Liver (tissue), 9 donors: Measurements from ENCODE around the gene SREBF2. TPM values are rescaled to one million over a fixed set of nuclear protein-coding genes. Genes with fewer than 3 reads are reported as not detected.

Source experiments
- DNase-seq: peaks from one replicate; pipeline ENCODE4 v3.0.0-alpha.2; 2017; ENCODE audit warnings: low spot score
- H3K27ac ChIP-seq, 2 donors: one replicate each; pipeline ENCODE4 v1.7.0; 2013; ENCODE audit warnings: inconsistent platforms in 2 of 2, low read length in 2 of 2, control low read depth in 1 of 2, low read depth in 1 of 2, mild to moderate bottlenecking in 1 of 2
- H3K27me3 ChIP-seq, 4 donors: one replicate each; pipeline versions ENCODE4 v1.6.1 to v1.7.0; 2013; ENCODE audit warnings: low read length in 3 of 4, inconsistent platforms in 1 of 4, mild to moderate bottlenecking in 1 of 4, moderate library complexity in 1 of 4; ENCODE audit not compliant: control insufficient read depth in 4 of 4, insufficient read depth in 4 of 4
- H3K36me3 ChIP-seq, 4 donors: one replicate each; pipeline versions ENCODE4 v1.6.1 to v1.7.0; 2013; ENCODE audit warnings: low read length in 3 of 4, mild to moderate bottlenecking in 3 of 4, low read depth in 1 of 4, moderate library complexity in 1 of 4; ENCODE audit not compliant: control insufficient read depth in 4 of 4, insufficient read depth in 3 of 4
- H3K4me1 ChIP-seq, 4 donors: one replicate each; pipeline versions ENCODE4 v1.6.1 to v1.7.0; 2013; ENCODE audit warnings: low read length in 3 of 4, mild to moderate bottlenecking in 3 of 4, moderate library complexity in 1 of 4; ENCODE audit not compliant: control insufficient read depth in 4 of 4, insufficient read depth in 4 of 4
- H3K4me3 ChIP-seq, 3 donors: one replicate each; pipeline versions ENCODE4 v1.6.1 to v1.7.0; 2013; ENCODE audit warnings: low read length in 3 of 3, control low read depth in 1 of 3, low read depth in 1 of 3, mild to moderate bottlenecking in 1 of 3
- H3K9ac ChIP-seq, 2 donors: one replicate each; pipeline ENCODE4 v1.7.0; 2013; ENCODE audit warnings: low read length in 2 of 2, mild to moderate bottlenecking in 2 of 2, moderate library complexity in 2 of 2, control low read depth in 1 of 2, low read depth in 1 of 2
- H3K9me3 ChIP-seq, 4 donors: one replicate each; pipeline versions ENCODE4 v1.6.1 to v1.7.0; 2013; ENCODE audit warnings: low read length in 3 of 4; ENCODE audit not compliant: control insufficient read depth in 4 of 4
- ATF3 ChIP-seq: IDR thresholded peaks from 2 replicates; pipeline ENCODE4 v1.6.1; 2016; ENCODE audit warnings: antibody characterized with exemption
- CTCF ChIP-seq: fragments of 150-350 bp; IDR thresholded peaks from 2 replicates; pipeline ENCODE4 v1.5.1; 2017; ENCODE audit warnings: improper control_type of control experiment, low read depth, low read length; ENCODE audit not compliant: missing input control
- GABPA ChIP-seq, 2 donors: IDR thresholded peaks in 1 of 2; conservative IDR thresholded peaks in 1 of 2; 2 replicates each; pipeline ENCODE4 v1.6.1; 2016; ENCODE audit warnings: antibody characterized with exemption in 2 of 2, mild to moderate bottlenecking in 1 of 2, moderate library complexity in 1 of 2
- HNF4A ChIP-seq, 2 donors: conservative IDR thresholded peaks; 2 replicates each; pipeline ENCODE4 v1.6.1; 2016; ENCODE audit warnings: antibody characterized with exemption in 2 of 2, mild to moderate bottlenecking in 2 of 2
- HNF4G ChIP-seq: IDR thresholded peaks from 2 replicates; pipeline ENCODE4 v1.6.1; 2016; ENCODE audit warnings: antibody characterized with exemption
- JUND ChIP-seq, 2 donors: IDR thresholded peaks; 2 replicates each; pipeline ENCODE4 v1.6.1; 2016; ENCODE audit warnings: antibody characterized with exemption in 2 of 2
- MAX ChIP-seq: IDR thresholded peaks from 2 replicates; pipeline ENCODE4 v1.6.1; 2016; ENCODE audit warnings: antibody characterized with exemption
- NR2F2 ChIP-seq: IDR thresholded peaks from 2 replicates; pipeline ENCODE4 v1.6.1; 2016; ENCODE audit warnings: antibody characterized with exemption
- RAD21 ChIP-seq, 2 donors: IDR thresholded peaks; 2 replicates each; pipeline ENCODE4 v1.6.1; 2016; ENCODE audit warnings: antibody characterized with exemption in 2 of 2, mild to moderate bottlenecking in 2 of 2
- REST ChIP-seq: IDR thresholded peaks from 2 replicates; pipeline ENCODE4 v1.6.1; 2016; ENCODE audit warnings: antibody characterized with exemption, mild to moderate bottlenecking
- SP1 ChIP-seq: IDR thresholded peaks from 2 replicates; pipeline ENCODE4 v1.6.1; 2018; ENCODE audit warnings: antibody characterized with exemption, mild to moderate bottlenecking
- WGBS: extraction: QIAGEN DNeasy Blood & Tissue Kit; methylation state at CpG from one replicate; pipeline ENCODE4 v1.1.7; 2013; 5-methylcytosine and 5-hydroxymethylcytosine counted together
- polyA plus RNA-seq, 2 donors: library from polyadenylated mRNA; stranded (reverse) in 1 of 2; unstranded in 1 of 2; fragments of 200-250 nt in 1 of 2; fragments of >200 nt in 1 of 2; fragmentation: Nextera tagmentation in 1 of 2; extraction: Ambion mirVana in 1 of 2; gene quantifications; one replicate each; pipeline versions ENCODE4 v1.2.1 to v1.2.3, GENCODE V29; 2013 to 2015
- total RNA-seq, 2 donors: library from RNA; depleted of rRNA; stranded (reverse); fragments of >200 nt; gene quantifications; one replicate each; pipeline ENCODE4 v1.2.3, GENCODE V29; 2014
- TF ChIP-seq, protein P1 (sequence below): IDR thresholded peaks from 2 replicates; pipeline ENCODE4 v1.6.1; 2016; ENCODE audit warnings: antibody characterized with exemption
- donor health status: healthy.
- donor health status: healthy.
- donor health status: healthy.
- donor health status: healthy.
- donor health status: healthy.

The SREBF2 gene
- total and polyA plus RNA-seq, 4 donors, result 18.3 to 69.6 (median 57.3) TPM

- H3K9me3 ChIP-seq, result no peaks in the 10 kb centered on the region
- no peak for DNase-seq
- H3K27me3 ChIP-seq, result no peaks in the 10 kb centered on the region
- TF ChIP-seq GABPA (IDR thresholded peaks at IDR 0.05 in 1 of 2, conservative IDR thresholded peaks at IDR 0.05 in 1 of 2), result no peak
- TF ChIP-seq HNF4A (conservative IDR thresholded peaks at IDR 0.05), result no peak
- no peak for TF ChIP-seq JUND (IDR thresholded peaks at IDR 0.05)
- TF ChIP-seq NR2F2, result no peak
- no peak overlapping the region for H3K9ac ChIP-seq
- 82% methylated on average over 13 of the region's 13 CpGs for WGBS
- H3K36me3 ChIP-seq, result no peaks in the 10 kb centered on the region
- peak overlapping the region in 1 of 2 donors; percentile 51 for H3K27ac ChIP-seq
- no peak overlapping the region for H3K4me3 ChIP-seq
- H3K4me1 ChIP-seq, result no peaks in the 10 kb centered on the region
Observed at GRCh38 chr22:41939981-41940831, 107.3 kb downstream of the SREBF2 start.

DNA sequence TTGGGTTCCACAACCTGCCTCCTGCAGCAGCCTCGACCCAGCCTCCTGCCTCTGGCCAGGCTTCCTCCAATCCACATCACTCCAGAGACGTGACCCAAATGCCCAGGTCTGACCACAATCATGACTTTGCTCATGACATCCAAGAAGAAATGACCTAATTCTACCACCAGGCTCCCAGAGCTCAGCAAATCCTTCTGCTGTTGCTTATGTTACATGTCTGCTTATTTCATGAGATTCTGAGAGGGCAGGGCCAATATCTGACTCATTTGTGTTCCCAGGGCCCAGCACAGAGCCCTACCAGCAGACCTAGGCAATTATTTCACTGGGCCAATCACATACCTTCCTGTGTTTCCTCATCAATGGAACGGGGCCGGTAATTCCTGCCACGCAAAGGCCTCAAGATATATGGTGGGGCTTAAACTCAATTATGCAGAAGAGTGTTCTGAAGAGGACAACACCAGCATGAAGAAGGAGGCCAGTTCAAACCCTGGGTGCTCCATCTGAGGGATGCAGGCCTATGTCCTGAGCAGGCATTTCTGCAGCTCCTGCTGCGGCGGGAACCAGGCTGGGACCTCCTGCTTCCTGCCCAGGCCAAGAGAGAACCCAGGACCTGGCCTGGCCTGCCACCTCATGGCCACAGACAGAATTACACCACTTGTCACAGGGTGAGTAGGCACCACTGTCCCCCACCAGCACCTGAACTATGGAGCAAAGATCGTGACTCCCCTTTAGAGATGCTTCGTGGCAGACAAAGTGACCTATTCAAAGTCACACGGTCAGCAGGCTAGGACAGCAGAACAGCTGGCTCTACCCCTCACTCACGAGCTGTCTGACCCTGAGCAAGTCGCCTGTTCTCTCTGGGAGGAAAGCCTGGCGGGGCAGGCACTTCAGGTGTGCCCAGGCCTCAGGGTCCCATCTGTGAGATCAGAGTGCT, 108.2 kb downstream of the SREBF2 start:
- Histone ChIP-seq H3K9ac (no peak overlapping the region), H3K4me3 (no peak overlapping the region), H3K27me3 (no peaks in the 10 kb centered on the region), H3K9me3 (no peaks in the 10 kb centered on the region), H3K27ac (peak overlapping the region in 1 of 2 donors; percentile 4), H3K4me1 (peaks cover 0 to 6% (median 4%) of the 10 kb centered on the region in 4 donors), H3K36me3 (no peaks in the 10 kb centered on the region)
- WGBS, result 49% methylated on average over 13 of the region's 13 CpGs
- DNase-seq, result peak; percentile 83
- TF ChIP-seq CTCF, result peak; percentile 96
- TF ChIP-seq RAD21 (IDR thresholded peaks at IDR 0.05), result peak; percentile 99
- TF ChIP-seq GABPA (IDR thresholded peaks at IDR 0.05 in 1 of 2, conservative IDR thresholded peaks at IDR 0.05 in 1 of 2), result no peak

DNA sequence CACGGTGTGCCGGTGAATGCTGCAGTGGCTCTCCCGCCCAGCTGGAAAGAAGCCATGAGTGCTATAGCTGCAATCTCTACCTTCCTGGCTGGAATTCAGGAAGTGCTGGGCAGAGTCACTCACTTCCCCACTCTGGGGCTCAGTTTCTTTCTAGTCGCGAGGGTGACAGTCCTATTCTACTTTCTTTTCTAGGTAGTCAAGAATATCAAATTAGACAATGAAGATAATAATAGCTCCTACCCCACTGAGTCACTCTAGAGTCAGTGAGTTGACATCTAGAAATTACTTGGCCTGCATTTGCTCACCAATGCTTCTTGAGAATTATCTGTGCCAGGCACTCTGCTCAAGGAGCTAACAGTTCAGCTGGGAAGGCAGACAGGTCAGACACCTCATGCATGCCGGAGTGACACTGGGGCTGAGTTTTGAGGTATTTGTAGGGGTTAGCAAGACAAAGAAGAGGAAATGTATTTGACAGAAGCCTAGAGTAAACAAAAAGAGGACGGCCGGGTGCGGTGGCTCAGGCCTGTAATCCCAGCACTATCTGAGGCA, 110.8 kb downstream of the SREBF2 start:
- Histone ChIP-seq H3K9ac (no peak overlapping the region), H3K27ac (no peak overlapping the region), H3K36me3 (no peaks in the 10 kb centered on the region), H3K4me3 (no peak overlapping the region), H3K4me1 (peaks cover 3 to 16% (median 11%) of the 10 kb centered on the region in 4 donors), H3K27me3 (no peaks in the 10 kb centered on the region), H3K9me3 (no peaks in the 10 kb centered on the region)
- no peak for DNase-seq
- 78% methylated on average over 9 of the region's 9 CpGs for WGBS
- no peak for TF ChIP-seq NR2F2
- TF ChIP-seq SP1, result no peak
- TF ChIP-seq JUND (IDR thresholded peaks at IDR 0.05), result no peak
- TF ChIP-seq CTCF, result no peak
- TF ChIP-seq HNF4G, result no peak
- no peak for TF ChIP-seq REST
- TF ChIP-seq MAX, result no peak
- TF ChIP-seq, protein P1, sequence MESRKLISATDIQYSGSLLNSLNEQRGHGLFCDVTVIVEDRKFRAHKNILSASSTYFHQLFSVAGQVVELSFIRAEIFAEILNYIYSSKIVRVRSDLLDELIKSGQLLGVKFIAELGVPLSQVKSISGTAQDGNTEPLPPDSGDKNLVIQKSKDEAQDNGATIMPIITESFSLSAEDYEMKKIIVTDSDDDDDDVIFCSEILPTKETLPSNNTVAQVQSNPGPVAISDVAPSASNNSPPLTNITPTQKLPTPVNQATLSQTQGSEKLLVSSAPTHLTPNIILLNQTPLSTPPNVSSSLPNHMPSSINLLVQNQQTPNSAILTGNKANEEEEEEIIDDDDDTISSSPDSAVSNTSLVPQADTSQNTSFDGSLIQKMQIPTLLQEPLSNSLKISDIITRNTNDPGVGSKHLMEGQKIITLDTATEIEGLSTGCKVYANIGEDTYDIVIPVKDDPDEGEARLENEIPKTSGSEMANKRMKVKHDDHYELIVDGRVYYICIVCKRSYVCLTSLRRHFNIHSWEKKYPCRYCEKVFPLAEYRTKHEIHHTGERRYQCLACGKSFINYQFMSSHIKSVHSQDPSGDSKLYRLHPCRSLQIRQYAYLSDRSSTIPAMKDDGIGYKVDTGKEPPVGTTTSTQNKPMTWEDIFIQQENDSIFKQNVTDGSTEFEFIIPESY, result no peak
- no peak for TF ChIP-seq ATF3
